GM19395 (cell line): ENCODE results near the gene REEP6.

Source experiments
- ATAC-seq: cut with Tn5 transposase; IDR thresholded peaks from one replicate; pipeline ENCODE4 v1.9.1; 2021; ENCODE audit warnings: mild to moderate bottlenecking, moderate library complexity; ENCODE audit not compliant: unreplicated experiment

The REEP6 gene

DNA sequence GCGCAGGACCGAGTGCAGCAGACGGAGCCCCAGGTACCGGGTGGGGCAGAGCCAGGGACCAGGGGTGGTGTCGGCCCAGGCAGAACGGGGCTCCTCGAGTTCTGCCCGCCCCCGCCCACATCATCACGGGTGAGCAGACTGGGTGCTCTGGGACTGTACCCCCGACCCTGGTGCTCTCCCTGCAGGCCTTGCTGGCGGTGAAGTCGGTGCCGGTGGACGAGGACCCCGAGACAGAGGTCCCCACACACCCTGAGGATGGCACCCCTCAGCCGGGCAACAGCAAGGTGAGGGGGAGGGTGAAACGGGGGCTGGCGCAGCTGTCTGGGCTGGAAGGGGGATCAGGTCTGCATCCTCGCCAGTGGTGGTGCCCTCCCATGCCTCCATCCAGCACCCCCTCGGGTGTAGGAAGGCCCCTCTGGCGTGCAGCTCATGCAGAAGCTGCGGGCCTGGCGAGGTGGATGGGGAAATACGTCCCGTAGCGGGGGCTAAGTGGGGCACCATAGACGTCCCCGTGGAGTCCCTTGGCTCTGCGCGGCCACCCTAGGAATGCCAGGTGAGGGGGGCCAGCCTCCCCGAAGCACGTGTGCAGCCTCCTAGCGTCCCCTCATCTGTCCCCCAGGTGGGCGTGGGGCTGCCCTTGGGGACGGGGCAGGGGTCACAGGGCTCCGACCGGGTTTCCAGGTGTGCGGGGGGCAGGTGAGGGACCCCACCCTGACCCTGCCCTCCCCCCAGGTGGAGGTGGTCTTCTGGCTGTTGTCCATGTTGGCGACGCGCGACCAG, 34.7 kb upstream of the REEP6 start:
- ATAC-seq, result no peak

DNA sequence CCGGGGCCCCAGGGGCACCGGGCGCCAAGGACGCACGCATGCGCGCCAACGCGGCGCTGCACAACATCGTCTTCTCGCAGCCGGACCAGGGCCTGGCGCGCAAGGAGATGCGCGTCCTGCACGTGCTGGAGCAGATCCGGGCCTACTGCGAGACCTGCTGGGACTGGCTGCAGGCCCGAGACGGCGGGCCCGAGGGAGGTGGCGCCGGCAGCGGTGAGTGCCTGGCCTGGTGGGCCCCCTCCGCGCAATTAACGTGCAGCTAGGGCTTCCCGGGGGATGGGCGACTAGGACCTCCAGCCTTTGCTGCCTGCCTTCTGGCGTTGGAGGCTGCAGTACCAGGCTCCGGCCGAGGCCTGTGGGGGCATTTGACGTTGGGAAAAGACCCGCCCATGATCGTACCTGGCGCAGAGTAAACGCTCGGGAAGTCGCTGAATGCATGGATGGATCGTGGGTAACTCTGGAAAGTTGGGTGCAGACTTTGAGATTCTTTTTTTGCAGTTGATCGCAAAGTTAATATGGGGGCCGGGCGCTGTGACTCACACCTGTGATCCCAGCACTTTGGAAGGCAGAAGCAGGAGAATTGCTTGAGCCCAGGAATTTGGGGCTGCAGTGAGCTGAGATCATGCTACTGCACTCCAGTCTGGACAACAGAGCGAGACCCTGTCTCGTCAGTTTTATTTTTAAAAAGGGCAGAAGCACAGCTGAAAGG, 33.8 kb upstream of the REEP6 start:
- ATAC-seq, result no peak

DNA sequence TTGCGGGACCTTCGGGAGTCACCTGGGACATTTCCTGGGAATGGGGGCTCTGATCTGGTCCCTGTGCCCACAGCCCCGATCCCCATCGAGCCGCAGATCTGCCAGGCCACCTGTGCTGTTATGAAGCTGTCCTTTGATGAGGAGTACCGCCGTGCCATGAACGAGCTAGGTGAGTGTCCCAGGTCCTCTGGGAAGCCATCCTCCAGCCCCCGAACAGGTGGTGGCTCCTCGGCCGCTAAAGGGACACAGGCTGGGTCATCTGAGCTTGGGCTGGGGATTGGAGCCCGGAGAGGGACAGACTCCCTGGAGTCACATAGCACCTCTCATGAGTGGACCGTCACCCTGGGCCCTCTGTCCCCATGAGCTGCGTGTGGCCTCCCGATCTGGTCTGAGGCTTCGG, 33.1 kb upstream of the REEP6 start:
- no peak for ATAC-seq

DNA sequence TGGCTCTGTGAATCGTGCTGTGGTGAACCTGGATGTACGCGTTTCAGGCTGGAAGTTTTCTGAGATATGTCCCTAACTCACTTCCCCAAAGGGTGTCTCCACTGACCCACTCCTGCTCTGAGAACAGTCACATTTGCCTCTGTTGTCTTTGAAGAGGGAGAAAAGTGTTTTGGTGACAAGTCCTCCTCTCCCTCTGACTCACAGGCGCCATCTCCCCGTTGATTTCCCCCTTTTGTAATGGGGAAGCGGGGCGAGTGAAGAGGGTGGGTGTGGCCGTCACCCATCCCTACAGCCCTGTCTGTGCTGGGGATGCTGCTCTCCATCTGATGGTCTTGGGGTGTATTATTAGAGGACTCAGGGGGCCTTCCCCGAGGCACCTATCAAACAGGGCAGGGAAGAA, 31.5 kb upstream of the REEP6 start:
- no peak for ATAC-seq

DNA sequence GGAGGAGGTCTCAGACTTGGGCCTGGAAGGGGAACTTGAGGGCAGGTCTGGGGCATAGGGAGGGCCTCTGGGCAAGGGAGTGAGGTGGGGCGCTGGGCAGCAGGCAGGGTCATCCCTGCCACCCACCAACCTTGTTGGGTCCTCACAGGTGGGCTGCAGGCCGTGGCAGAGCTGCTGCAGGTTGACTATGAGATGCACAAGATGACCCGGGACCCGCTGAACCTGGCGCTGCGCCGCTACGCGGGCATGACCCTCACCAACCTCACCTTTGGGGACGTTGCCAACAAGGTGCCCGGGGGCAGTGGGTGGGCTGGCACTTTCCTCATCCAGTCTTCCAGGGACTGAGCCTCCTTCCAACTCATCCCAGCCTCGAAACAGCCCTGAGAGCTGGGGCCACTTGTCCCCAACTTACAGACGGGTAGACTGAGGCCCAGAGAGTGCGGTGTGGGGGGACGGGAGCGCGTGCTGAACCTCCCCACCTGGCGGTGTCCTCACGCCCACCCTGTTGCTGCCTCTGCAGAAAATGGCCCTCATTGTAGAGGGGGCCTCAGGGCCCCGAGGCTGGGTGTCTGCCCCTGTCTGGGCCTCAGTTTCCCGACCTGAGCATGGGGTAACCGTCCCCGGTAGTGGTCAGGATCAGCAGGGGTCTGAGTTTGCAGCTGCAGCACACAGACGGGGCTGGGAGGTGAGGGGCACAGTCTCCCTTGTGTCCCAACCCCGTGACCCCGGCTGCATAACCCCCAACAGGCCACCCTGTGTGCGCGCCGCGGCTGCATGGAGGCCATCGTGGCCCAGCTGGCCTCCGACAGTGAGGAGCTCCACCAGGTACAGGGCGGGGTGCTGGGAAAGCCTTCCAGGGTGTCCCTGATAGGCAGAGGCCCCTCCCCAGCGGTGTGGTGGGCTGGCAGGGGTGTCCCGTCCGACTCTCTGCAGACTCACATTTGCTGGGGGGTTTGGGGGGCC, 30.7 kb upstream of the REEP6 start:
- ATAC-seq, result no peak

DNA sequence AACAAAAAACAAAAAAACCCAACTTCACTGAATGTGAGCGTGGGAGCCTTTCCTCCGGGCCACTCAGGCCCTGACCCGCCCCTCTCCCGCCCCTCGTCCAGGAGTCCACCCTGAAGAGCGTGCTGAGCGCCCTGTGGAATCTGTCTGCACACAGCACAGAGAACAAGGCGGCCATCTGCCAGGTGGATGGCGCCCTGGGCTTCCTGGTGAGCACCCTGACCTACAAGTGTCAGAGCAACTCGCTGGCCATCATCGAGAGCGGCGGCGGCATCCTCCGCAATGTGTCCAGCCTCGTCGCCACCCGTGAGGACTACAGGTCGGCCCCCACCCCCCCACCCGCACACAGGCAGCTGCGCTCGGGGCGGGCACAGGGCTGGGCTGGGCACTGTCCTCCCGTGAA, 29.1 kb upstream of the REEP6 start:
- ATAC-seq, result no peak

DNA sequence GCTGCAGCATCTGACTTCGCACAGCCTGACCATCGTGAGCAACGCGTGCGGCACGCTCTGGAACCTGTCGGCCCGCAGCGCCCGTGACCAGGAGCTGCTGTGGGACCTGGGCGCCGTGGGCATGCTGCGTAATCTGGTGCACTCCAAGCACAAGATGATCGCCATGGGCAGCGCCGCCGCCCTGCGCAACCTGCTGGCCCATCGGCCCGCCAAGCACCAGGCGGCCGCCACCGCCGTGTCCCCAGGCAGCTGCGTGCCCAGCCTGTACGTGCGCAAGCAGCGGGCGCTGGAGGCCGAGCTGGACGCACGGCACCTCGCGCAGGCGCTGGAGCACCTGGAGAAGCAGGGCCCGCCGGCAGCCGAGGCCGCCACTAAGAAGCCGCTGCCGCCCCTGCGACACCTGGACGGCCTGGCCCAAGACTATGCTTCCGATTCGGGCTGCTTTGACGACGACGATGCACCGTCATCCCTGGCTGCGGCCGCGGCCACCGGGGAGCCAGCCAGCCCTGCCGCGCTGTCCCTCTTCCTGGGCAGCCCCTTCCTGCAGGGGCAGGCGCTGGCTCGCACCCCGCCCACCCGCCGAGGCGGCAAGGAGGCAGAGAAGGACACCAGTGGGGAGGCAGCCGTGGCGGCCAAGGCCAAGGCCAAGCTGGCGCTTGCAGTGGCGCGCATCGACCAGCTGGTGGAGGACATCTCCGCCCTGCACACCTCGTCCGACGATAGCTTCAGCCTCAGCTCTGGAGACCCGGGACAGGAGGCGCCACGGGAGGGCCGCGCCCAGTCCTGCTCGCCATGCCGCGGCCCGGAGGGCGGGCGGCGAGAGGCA, 25.6 kb upstream of the REEP6 start:
- no peak for ATAC-seq

DNA sequence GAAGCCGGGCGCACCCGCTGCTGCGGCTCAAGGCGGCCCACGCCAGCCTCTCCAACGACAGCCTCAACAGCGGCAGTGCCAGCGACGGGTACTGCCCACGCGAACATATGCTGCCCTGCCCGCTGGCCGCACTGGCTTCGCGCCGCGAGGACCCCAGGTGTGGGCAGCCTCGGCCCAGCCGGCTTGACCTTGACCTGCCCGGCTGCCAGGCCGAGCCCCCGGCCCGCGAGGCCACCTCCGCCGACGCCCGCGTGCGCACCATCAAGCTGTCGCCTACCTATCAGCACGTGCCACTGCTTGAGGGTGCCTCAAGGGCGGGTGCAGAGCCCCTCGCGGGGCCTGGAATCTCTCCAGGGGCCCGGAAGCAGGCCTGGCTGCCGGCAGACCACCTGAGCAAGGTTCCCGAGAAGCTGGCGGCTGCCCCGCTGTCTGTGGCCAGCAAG, 24.9 kb upstream of the REEP6 start:
- no peak for ATAC-seq

DNA sequence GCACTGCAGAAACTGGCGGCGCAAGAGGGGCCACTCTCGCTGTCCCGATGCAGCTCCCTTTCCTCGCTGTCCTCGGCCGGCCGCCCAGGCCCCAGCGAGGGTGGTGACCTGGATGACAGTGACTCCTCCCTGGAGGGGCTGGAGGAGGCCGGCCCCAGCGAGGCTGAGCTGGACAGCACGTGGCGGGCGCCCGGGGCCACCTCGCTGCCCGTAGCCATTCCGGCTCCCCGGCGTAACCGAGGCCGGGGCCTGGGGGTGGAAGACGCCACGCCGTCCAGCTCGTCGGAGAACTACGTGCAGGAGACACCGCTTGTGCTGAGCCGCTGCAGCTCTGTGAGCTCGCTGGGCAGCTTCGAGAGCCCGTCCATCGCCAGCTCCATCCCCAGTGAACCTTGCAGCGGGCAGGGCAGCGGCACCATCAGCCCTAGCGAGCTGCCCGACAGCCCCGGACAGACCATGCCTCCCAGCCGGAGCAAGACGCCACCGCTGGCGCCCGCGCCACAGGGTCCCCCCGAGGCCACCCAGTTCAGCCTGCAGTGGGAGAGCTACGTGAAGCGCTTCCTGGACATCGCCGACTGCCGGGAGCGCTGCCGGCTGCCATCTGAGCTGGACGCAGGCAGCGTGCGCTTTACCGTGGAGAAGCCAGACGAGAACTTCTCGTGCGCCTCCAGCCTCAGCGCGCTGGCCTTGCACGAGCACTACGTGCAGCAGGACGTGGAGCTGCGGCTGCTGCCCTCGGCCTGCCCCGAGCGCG, 24.3 kb upstream of the REEP6 start:
- ATAC-seq, result no peak

DNA sequence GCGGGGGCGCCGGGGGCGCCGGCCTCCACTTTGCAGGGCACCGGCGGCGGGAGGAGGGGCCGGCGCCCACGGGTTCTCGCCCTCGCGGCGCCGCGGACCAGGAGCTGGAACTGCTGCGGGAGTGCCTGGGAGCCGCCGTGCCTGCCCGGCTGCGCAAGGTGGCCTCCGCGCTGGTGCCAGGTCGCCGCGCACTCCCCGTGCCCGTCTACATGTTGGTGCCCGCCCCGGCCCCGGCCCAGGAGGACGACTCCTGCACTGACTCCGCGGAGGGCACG, 23.8 kb upstream of the REEP6 start:
- ATAC-seq, result no peak

DNA sequence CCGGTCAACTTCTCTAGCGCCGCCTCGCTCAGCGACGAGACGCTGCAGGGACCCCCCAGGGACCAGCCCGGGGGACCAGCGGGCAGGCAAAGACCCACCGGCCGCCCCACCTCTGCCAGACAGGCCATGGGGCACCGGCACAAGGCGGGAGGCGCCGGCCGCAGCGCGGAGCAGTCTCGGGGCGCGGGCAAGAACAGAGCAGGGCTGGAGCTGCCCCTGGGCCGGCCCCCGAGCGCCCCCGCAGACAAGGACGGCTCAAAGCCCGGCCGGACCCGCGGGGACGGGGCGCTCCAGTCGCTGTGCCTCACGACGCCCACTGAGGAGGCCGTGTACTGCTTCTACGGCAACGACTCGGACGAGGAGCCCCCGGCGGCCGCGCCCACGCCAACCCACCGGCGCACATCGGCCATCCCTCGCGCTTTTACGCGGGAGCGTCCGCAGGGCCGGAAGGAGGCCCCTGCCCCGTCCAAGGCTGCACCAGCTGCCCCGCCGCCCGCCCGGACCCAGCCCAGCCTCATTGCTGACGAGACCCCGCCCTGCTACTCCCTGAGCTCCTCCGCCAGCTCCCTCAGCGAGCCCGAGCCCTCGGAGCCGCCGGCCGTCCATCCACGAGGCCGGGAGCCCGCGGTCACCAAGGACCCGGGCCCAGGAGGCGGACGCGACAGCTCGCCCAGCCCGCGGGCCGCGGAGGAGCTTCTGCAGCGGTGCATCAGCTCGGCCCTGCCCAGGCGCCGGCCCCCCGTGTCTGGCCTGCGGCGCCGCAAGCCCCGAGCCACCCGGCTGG, 23.3 kb upstream of the REEP6 start:
- ATAC-seq, result no peak

DNA sequence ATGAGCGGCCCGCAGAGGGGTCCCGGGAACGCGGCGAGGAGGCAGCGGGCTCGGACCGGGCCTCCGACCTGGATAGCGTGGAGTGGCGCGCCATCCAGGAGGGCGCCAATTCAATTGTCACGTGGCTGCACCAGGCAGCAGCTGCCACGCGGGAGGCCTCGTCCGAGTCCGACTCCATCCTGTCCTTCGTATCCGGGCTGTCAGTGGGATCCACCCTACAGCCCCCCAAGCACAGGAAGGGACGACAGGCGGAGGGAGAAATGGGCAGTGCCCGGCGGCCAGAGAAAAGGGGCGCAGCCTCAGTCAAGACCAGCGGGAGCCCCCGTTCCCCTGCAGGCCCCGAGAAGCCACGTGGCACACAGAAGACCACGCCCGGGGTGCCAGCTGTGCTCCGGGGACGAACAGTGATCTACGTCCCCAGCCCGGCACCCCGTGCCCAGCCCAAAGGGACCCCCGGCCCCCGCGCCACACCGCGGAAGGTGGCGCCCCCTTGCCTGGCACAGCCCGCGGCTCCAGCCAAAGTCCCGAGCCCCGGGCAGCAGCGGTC, 22.6 kb upstream of the REEP6 start:
- no peak for ATAC-seq

DNA sequence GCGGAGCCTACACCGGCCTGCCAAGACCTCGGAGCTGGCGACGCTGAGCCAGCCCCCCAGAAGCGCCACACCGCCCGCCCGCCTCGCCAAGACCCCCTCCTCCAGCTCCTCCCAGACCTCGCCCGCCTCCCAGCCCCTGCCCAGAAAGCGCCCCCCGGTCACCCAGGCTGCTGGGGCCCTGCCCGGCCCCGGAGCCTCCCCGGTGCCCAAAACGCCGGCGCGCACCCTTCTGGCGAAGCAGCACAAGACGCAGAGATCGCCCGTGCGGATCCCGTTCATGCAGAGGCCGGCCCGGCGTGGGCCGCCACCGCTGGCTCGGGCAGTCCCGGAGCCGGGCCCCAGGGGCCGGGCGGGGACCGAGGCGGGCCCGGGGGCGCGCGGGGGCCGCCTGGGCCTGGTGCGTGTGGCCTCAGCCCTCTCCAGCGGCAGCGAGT, 22.1 kb upstream of the REEP6 start:
- no peak for ATAC-seq

DNA sequence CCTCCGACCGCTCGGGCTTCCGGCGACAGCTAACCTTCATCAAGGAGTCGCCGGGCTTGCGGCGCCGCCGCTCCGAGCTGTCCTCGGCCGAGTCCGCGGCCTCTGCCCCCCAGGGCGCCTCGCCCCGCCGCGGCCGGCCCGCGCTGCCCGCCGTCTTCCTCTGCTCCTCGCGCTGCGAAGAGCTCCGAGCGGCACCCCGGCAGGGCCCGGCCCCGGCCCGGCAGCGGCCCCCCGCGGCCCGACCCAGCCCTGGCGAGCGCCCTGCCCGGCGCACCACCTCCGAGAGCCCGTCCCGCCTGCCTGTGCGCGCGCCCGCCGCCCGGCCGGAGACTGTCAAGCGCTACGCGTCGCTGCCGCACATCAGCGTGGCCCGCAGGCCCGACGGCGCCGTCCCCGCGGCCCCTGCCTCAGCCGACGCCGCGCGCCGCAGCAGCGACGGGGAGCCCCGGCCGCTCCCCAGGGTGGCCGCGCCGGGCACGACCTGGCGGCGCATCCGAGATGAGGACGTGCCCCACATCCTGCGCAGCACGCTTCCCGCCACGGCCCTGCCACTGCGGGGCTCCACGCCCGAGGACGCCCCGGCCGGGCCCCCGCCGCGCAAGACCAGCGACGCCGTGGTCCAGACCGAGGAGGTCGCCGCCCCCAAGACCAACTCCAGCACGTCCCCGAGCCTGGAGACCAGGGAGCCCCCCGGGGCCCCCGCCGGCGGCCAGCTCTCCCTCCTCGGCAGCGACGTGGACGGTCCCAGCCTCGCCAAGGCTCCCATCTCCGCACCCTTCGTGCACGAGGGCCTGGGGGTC, 21.5 kb upstream of the REEP6 start:
- ATAC-seq, result no peak

DNA sequence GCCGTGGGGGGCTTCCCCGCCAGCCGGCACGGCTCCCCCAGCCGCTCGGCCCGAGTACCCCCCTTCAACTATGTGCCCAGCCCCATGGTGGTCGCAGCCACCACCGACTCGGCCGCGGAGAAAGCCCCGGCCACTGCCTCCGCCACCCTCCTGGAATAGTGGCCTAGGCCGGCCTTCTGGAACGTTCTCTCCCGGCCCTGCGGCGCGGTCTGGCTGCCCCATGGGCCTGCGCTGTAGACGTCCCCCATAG, 21.0 kb upstream of the REEP6 start:
- ATAC-seq, result no peak

DNA sequence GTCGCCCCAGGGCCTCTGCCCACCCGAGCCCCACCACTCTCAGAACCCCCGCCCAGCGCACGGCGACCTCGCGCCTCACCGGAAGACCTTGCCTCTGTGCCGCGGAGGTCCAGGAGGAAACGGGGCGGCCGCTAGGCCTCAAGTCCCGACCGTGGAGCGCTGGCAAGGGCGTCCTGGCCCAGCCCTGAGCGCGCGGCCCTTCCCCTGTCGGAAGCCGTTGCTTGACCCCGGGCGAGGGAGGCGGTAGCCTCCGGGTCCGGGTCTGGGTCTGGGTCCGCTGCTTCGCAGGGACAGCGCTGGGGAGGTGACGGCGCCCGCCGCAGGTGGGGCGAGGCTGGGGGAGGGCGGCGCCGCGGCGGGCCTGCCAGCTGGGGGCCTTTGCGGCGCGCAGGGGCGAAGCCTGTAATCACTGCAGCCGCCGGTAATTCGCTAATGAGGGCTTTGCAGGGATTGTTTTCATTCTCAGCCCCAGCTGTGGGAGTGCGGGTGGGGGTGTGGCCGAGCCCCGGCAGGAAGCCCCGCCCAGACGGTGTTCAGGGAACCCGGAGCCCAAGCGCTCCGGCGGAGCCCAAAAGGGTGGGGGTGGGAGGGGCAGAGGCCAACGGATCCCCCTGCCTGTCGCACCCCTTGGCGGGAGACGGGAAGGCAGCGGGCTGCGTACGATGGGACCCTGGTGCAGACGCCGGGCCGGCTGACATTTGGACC, 20.5 kb upstream of the REEP6 start:
- ATAC-seq, result no peak

DNA sequence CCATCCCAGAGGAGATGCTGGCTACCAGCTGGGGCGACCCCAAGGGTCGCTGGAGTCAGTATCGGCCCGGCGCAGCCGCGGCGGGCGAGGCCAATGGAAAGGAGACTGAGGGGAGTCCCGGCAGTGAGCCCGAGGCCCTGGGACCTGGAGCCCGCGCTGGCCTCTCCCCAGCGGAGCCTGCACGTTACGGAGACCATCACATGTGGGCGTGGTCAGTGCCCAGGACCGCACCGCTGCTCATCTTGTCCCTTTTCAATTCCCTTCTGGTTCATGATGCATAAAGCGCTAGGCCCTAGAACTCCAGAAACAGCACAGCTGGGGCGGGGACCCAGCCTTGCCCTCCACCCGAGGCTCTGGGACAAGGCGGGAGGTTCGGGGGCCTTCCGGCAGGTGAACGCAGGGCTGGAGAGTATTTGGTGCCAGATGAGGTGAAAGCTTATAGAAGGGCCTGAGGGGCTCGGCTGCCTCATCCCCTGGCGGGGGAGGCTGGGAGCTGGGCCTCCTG, 19.9 kb upstream of the REEP6 start:
- no peak for ATAC-seq
